PC-9 (cell line): ENCODE results near the gene ATRNL1. TPM values are rescaled to one million over a fixed set of nuclear protein-coding genes. Genes with fewer than 3 reads are reported as not detected.

Source experiments
- BruUV-seq: library from RNA; stranded (reverse); fragments of 400-500 nt; replicated peaks from 2 replicates; lab custom pipeline; 2021; lab: Mats Ljungman, UMichigan
- CTCF ChIA-PET: fragments of 300-600 bp; sonication (Branson Sonifier 250); formaldehyde crosslinking; loops from one replicate; lab custom pipeline; 2022; ENCODE audit warnings: antibody characterized with exemption; lab: Charles Lee
- POLR2A ChIA-PET: fragments of 300-600 bp; sonication (Branson Sonifier 250); formaldehyde crosslinking; loops from one replicate; lab custom pipeline; 2022; ENCODE audit warnings: antibody characterized with exemption; ENCODE audit not compliant: unreplicated experiment; lab: Charles Lee
- DNase-seq, 2 experiments: peaks; one replicate each; pipeline versions ENCODE4 v3.0.0 to v3.0.0-alpha.2; 2015 to 2022; ENCODE audit warnings: mixed read lengths in 1 of 2
- H2AFZ ChIP-seq: fragments of 200-600 bp; sonication (generic); 2 replicates; pipeline ENCODE4 v1.8.1; 2017; ENCODE audit warnings: antibody characterized with exemption
- H3F3A ChIP-seq: fragments of 200-600 bp; sonication (generic); 2 replicates; pipeline ENCODE4 v1.8.1; 2017; ENCODE audit warnings: antibody characterized with exemption, mild to moderate bottlenecking, low read depth; ENCODE audit not compliant: insufficient read depth
- H3K27ac ChIP-seq: fragments of 200-600 bp; sonication (generic); 2 replicates; pipeline ENCODE4 v1.6.1; 2016; ENCODE audit warnings: mixed run types
- H3K27me3 ChIP-seq: fragments of 200-600 bp; sonication (generic); 2 replicates; pipeline ENCODE4 v1.6.1; 2016; ENCODE audit warnings: low read depth, mixed run types; ENCODE audit not compliant: insufficient read depth
- H3K36me3 ChIP-seq: fragments of 200-600 bp; sonication (generic); 2 replicates; pipeline ENCODE4 v1.6.1; 2016; ENCODE audit warnings: low read depth, mixed run types
- H3K4me1 ChIP-seq: fragments of 200-600 bp; sonication (generic); replicated peaks from 2 replicates; pipeline ENCODE4 v1.6.1; 2016; ENCODE audit warnings: mixed run types; ENCODE audit not compliant: insufficient read depth
- H3K4me2 ChIP-seq: fragments of 200-600 bp; sonication (generic); 2 replicates; pipeline ENCODE4 v1.6.1; 2017; ENCODE audit warnings: mixed run types
- H3K4me3 ChIP-seq: fragments of 200-600 bp; sonication (generic); 2 replicates; pipeline ENCODE4 v1.6.1; 2016; ENCODE audit warnings: mixed run types
- H3K79me2 ChIP-seq: fragments of 200-600 bp; sonication (generic); 2 replicates; pipeline ENCODE4 v1.6.1; 2017; ENCODE audit warnings: low read depth, mixed run types
- H3K9me2 ChIP-seq: fragments of 200-600 bp; sonication (generic); 2 replicates; pipeline ENCODE4 v1.8.1; 2017; ENCODE audit warnings: mild to moderate bottlenecking; ENCODE audit not compliant: insufficient read depth
- H3K9me3 ChIP-seq: fragments of 200-600 bp; sonication (generic); 2 replicates; pipeline ENCODE4 v1.8.1; 2016; ENCODE audit warnings: low read depth; ENCODE audit not compliant: insufficient read depth
- H4K20me1 ChIP-seq: fragments of 200-600 bp; sonication (generic); 2 replicates; pipeline ENCODE4 v1.8.1; 2017; ENCODE audit not compliant: insufficient read depth
- CTCF ChIP-seq: fragments of 200-600 bp; sonication (generic); conservative IDR thresholded peaks from 2 replicates; pipeline ENCODE4 v1.6.1; 2017; ENCODE audit warnings: mixed run types, antibody characterized with exemption, mild to moderate bottlenecking, moderate library complexity
- EZH2 ChIP-seq: fragments of 200-600 bp; sonication (generic); IDR thresholded peaks from 2 replicates; pipeline ENCODE4 v1.8.0; 2017; ENCODE audit warnings: antibody characterized with exemption, low read depth
- intact Hi-C: fragments of 100-400 bp; cut with micrococcal nuclease; formaldehyde crosslinking; loops from one replicate; pipeline ENCODE4 v1.10.0; 2022; ENCODE audit not compliant: unreplicated experiment
- total RNA-seq: library from RNA; stranded (reverse); gene quantifications from 2 replicates; pipeline ENCODE4 v1.2.3, GENCODE V29; 2021

Gene ATRNL1
- total RNA-seq, 1 experiment from 2014 or later = not detected

- no peak overlapping the region for H3K4me2 ChIP-seq
- no peaks in the 10 kb centered on the region for H3K79me2 ChIP-seq
- CTCF ChIA-PET = no interaction called here
- H3K9me2 ChIP-seq = no peaks in the 10 kb centered on the region
- TF ChIP-seq EZH2 = no peak
- no peak for TF ChIP-seq CTCF
- H3K9me3 ChIP-seq = no peaks in the 10 kb centered on the region
- POLR2A ChIA-PET = no interaction called here
- H3K27ac ChIP-seq = no peak overlapping the region
- no peaks in the 10 kb centered on the region for H3K36me3 ChIP-seq
- intact Hi-C loops = no loop called here
- no peak for DNase-seq
- H3K4me1 ChIP-seq = no peaks in the 10 kb centered on the region
- H4K20me1 ChIP-seq = no peaks in the 10 kb centered on the region
- no peak overlapping the region for H2AFZ ChIP-seq
- BruUV-seq = no TSS peak
- no peaks in the 10 kb centered on the region for H3F3A ChIP-seq
- no peaks in the 10 kb centered on the region for H3K27me3 ChIP-seq
- H3K4me3 ChIP-seq = no peak overlapping the region
These were observed 774.1 kb downstream of the ATRNL1 start for GRCh38 chr10:115867305-115867704.

GRCh38 chr10:115871855-115872254 lies 778.7 kb downstream of the ATRNL1 start:
- Histone ChIP-seq H3K27me3 (no peaks in the 10 kb centered on the region), H3K9me3 (no peaks in the 10 kb centered on the region), H2AFZ (no peak overlapping the region), H4K20me1 (no peaks in the 10 kb centered on the region), H3K36me3 (no peaks in the 10 kb centered on the region), H3F3A (no peaks in the 10 kb centered on the region), H3K9me2 (no peaks in the 10 kb centered on the region), H3K4me2 (no peak overlapping the region), H3K27ac (no peak overlapping the region), H3K4me3 (no peak overlapping the region), H3K4me1 (no peaks in the 10 kb centered on the region), H3K79me2 (no peaks in the 10 kb centered on the region)
- TF ChIP-seq EZH2 = no peak
- TF ChIP-seq CTCF = no peak
- DNase-seq = no peak
- no TSS peak for BruUV-seq
- intact Hi-C loops = no loop called here
- ChIA-PET CTCF (interaction anchor here (0.7 kb wide), 1 partner anchor 371 kb away, joined by 3 read pairs; no protein-coding TSS in a partner anchor), POLR2A (interaction anchor here (0.6 kb wide), 1 partner anchor 50 kb away, joined by 6 read pairs; no protein-coding TSS in a partner anchor)

GRCh38 chr10:115875172-115875571 lies 782.0 kb downstream of the ATRNL1 start:
- Histone ChIP-seq H3K9me2 (no peaks in the 10 kb centered on the region), H3K36me3 (no peaks in the 10 kb centered on the region), H2AFZ (no peak overlapping the region), H3F3A (no peaks in the 10 kb centered on the region), H3K9me3 (no peaks in the 10 kb centered on the region), H3K4me1 (no peaks in the 10 kb centered on the region), H3K4me2 (no peak overlapping the region), H3K27me3 (no peaks in the 10 kb centered on the region), H3K4me3 (no peak overlapping the region), H3K79me2 (no peaks in the 10 kb centered on the region), H4K20me1 (no peaks in the 10 kb centered on the region), H3K27ac (no peak overlapping the region)
- TF ChIP-seq CTCF = no peak
- no peak for TF ChIP-seq EZH2
- DNase-seq = no peak
- BruUV-seq = no TSS peak
- ChIA-PET POLR2A (no interaction called here), CTCF (interaction anchor here (0.6 kb wide), 1 partner anchor 28 kb away, joined by 3 read pairs; no protein-coding TSS in a partner anchor)
- intact Hi-C loops = no loop called here
